Stomach smooth muscle (tissue), 2 donors: Measurements from ENCODE around the gene FEV.
A peak's percentile ranks its signal among the peaks of the same experiment; 100 is the strongest.

ENCODE experiments used
- H3K27ac ChIP-seq: one replicate; pipeline ENCODE4 v1.7.0; 2013; ENCODE audit warnings: mild to moderate bottlenecking, low read length, inconsistent platforms
- H3K27me3 ChIP-seq, 2 donors: one replicate each; pipeline ENCODE4 v1.7.0; 2013; ENCODE audit warnings: low read length in 2 of 2; ENCODE audit not compliant: insufficient read depth in 2 of 2, control insufficient read depth in 1 of 2
- H3K36me3 ChIP-seq, 2 donors: one replicate each; pipeline ENCODE4 v1.7.0; 2013; ENCODE audit warnings: low read length in 2 of 2; ENCODE audit not compliant: control insufficient read depth in 2 of 2, insufficient read depth in 2 of 2
- H3K4me1 ChIP-seq: one replicate; pipeline ENCODE4 v1.7.0; 2013; ENCODE audit warnings: low read length; ENCODE audit not compliant: control insufficient read depth, insufficient read depth
- H3K4me3 ChIP-seq, 2 donors: one replicate each; pipeline ENCODE4 v1.7.0; 2013; ENCODE audit warnings: low read length in 2 of 2
- H3K9ac ChIP-seq, 2 donors: one replicate each; pipeline ENCODE4 v1.7.0; 2013; ENCODE audit warnings: low read length in 2 of 2, mild to moderate bottlenecking in 1 of 2
- H3K9me3 ChIP-seq, 2 donors: one replicate each; pipeline ENCODE4 v1.7.0; 2013; ENCODE audit warnings: low read length in 2 of 2; ENCODE audit not compliant: control insufficient read depth in 2 of 2
- donor health status: healthy.
- donor health status: Pancreatic carcinoma.

The FEV gene

GRCh38 chr2:218985021-218985324 is at the start of gene FEV:
Gene FEV (minus strand): TSS chr2:218985184. CDS start chr2:218985075, 109 bp downstream.
- Histone ChIP-seq H3K27me3 (peaks cover 83 to 86% of the 10 kb centered on the region in 2 donors), H3K9me3 (no peaks in the 10 kb centered on the region), H3K4me3 (peak within 1 kb of the TSS; percentile 26 to 49), H3K27ac (no peak within 1 kb of the TSS), H3K36me3 (no peaks in the 10 kb centered on the region), H3K4me1 (peaks cover 39% of the 10 kb centered on the region), H3K9ac (no peak within 1 kb of the TSS)

DNA sequence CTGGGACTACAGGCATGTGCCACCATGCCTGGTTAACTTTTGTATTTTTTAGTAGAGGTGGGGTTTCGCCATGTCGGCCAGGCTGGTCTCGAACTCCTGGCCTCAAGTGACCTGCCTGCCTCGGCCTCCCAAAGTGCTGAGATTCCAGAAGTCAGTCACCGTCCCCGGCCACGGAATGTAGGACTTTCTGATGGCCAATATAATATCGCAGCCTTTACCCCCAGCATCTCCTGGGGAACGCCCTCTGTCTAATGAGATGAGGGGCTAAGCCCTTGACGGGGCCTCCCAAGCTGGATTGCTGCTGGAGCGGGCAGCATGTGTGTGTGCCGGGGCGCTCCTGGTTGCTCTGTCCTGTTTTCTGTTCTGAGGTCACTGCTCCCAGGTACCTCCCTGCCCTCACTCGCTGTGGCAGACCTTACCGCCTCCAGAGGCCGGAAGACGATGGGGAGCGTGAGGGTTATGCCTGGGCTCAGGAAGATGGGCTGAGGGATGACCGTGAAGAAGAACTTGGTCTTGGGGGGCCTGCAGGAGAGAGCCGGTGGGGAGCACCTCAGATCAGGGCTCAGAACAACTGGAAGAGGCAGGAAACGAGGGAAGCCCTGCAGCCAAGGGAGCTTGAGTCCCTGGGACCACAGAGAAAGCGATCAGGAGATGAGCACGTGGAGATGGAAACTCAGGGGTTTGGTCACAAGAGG is 47.2 kb upstream of the FEV start:
- no peak overlapping the region for H3K4me3 ChIP-seq
- H3K9ac ChIP-seq = no peak overlapping the region
- no peaks in the 10 kb centered on the region for H3K9me3 ChIP-seq
- H3K36me3 ChIP-seq = no peaks in the 10 kb centered on the region
- no peak overlapping the region for H3K27ac ChIP-seq
- H3K27me3 ChIP-seq = peaks cover 16 to 18% of the 10 kb centered on the region in 2 donors
- no peaks in the 10 kb centered on the region for H3K4me1 ChIP-seq

DNA sequence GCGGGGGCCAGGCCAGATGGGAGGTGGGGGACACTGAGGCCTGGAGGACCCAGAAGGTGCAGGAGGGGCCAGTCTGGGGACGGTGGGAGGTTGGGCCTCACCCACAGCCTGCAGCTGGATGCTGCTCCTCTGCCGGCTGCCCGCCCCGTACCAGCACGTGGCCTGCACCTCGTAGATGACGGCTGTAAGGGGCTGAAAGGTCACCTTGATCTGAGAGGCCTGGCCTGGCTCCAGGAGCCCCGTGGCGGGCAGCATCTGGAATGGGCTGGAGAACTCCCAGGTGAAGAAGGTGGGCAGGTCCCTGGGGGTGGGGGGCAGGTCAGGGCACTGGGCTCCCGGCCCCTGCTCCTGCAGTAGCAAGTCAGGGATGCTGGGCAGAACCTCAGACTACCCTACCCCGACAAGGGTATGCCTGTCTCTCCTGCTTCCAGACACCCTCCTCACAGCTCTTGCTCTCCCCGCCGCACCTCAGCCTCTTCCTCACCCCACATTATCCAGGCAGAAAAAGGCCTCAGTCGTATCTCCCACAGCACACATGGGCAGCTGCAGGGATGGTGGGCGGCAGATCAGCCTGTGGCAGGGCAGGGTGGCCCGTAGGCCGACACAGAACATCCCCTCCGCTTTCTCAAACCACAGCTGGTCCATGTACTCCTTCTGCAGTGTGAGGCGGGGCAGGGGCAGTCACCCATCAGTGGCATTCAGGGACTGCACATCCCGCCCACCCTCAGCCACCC is 46.2 kb upstream of the FEV start:
- Histone ChIP-seq H3K4me3 (no peak overlapping the region), H3K27me3 (peaks cover 14 to 17% of the 10 kb centered on the region in 2 donors), H3K9ac (no peak overlapping the region), H3K27ac (no peak overlapping the region), H3K36me3 (no peaks in the 10 kb centered on the region), H3K9me3 (no peaks in the 10 kb centered on the region), H3K4me1 (no peaks in the 10 kb centered on the region)

DNA sequence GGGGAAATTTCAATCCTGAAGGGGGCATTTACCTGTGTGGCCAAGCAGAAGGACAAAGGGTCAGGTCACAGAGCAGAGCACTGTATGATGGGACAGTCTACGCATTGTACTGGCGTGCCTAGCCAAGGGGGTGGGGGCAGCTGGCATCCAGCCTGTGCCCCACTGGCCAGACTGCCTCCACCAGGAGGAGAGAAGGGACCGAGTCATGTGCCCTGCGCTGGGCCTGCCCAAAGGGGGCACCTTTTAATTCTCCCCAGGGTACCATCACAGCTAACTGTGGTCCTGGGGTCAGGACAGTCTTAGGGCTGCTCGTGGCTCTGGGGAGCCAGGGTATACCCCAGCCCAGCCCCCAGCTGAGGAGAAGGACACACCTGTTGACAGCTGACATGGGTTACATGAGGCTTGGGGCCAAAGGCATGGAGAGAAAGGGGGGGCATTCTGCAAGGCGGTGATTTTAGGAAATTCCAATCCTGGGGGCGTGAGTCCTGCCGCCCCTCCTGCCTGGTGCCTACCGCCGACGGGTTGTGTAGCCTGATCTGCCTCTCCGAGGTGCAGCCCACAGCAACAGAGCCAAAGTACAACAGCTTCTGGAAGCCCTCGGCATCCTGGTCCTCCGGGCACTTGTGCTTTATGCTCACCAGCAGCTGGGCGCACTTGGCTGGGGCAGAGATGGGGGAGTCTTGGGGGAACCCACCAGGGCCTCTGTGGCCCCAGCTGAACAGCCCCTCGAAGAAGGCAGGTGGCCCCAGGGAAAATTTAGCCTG is 45.4 kb upstream of the FEV start:
- no peaks in the 10 kb centered on the region for H3K4me1 ChIP-seq
- H3K9ac ChIP-seq = no peak overlapping the region
- no peaks in the 10 kb centered on the region for H3K9me3 ChIP-seq
- no peak overlapping the region for H3K27ac ChIP-seq
- H3K27me3 ChIP-seq = peaks cover 14 to 15% of the 10 kb centered on the region in 2 donors
- no peak overlapping the region for H3K4me3 ChIP-seq
- H3K36me3 ChIP-seq = no peaks in the 10 kb centered on the region

DNA sequence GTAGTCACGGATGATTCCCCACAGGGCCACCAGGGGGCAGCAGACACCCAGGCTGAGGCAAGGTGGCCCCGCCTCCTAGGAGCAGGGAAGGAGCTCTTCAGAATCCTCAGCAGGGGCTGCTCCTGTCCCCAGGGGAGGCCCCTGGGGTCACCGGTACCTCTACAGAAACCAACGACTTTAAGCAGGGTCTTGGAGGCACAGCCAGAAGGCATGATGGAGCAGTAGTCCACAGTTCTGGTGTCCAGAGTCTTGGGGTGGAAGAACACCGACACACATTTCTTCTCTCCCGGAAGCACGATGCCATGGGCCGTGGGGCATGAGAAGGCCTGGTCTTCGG is 44.8 kb upstream of the FEV start:
- Histone ChIP-seq H3K9ac (no peak overlapping the region), H3K36me3 (no peaks in the 10 kb centered on the region), H3K9me3 (no peaks in the 10 kb centered on the region), H3K4me3 (no peak overlapping the region), H3K27me3 (peaks cover 14% of the 10 kb centered on the region in 2 donors), H3K4me1 (no peaks in the 10 kb centered on the region), H3K27ac (no peak overlapping the region)

DNA sequence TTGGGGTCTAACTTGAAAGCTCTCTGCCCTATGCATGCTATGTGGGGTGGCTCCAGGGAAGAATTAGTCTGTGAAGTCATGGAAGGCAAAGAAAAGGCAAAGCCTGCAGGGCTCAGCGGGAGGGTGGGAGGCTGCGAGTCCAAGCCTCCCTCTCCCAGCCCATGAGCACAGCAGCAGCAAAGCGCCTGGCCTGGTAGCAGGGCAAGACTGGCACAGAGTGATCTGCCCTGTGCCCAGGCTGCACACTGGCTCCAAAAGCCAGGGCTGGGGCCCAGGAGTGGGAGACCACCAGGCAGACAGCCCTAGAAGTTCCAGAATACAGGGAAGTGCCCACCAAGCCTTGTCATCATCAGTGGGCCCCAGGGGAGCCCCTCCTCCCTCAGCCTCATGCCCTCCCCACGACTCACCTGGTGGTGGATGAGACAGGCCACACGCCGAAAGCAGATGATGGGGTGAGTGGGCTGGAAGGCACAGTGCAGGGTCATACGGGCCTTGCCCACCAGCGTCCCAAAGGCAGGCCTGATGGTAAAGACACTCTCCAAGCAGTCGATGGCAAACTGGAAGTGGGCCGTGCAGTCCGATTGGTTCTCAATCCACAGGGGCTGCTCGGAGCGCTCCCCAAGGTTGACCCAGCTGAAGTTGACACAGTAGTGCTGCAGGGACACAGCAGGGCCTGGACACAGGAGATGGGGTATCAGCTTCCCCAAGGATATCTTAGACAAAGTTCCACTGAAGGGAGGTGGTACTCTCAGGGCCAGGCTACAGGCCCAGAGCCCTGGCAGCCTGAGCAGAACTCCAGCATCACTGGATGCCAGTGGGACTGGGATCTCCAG is 44.2 kb upstream of the FEV start:
- H3K4me1 ChIP-seq = no peaks in the 10 kb centered on the region

GRCh38 chr2:219028141-219028540 is 43.2 kb upstream of the FEV start:
- Histone ChIP-seq H3K4me3 (no peak overlapping the region), H3K9ac (no peak overlapping the region), H3K27me3 (peaks cover 14 to 15% of the 10 kb centered on the region in 2 donors), H3K27ac (no peak overlapping the region), H3K36me3 (no peaks in the 10 kb centered on the region), H3K9me3 (no peaks in the 10 kb centered on the region), H3K4me1 (no peaks in the 10 kb centered on the region)

More for the DNA sequence above, 44.2 kb upstream of the FEV start:
- no peak overlapping the region for H3K4me3 ChIP-seq
- no peaks in the 10 kb centered on the region for H3K9me3 ChIP-seq
- no peak overlapping the region for H3K27ac ChIP-seq
- H3K36me3 ChIP-seq = no peaks in the 10 kb centered on the region
- H3K9ac ChIP-seq = no peak overlapping the region
- peaks cover 14% of the 10 kb centered on the region in 2 donors for H3K27me3 ChIP-seq

- Histone ChIP-seq H3K9ac (no peak overlapping the region), H3K27ac (no peak overlapping the region), H3K4me3 (no peak overlapping the region), H3K27me3 (peaks cover 12 to 21% of the 10 kb centered on the region in 2 donors), H3K9me3 (no peaks in the 10 kb centered on the region), H3K4me1 (no peaks in the 10 kb centered on the region), H3K36me3 (no peaks in the 10 kb centered on the region)
Observed at GRCh38 chr2:219027511-219028055, 42.6 kb upstream of the FEV start.

GRCh38 chr2:219026946-219027345 is 42.0 kb upstream of the FEV start:
- Histone ChIP-seq H3K9me3 (no peaks in the 10 kb centered on the region), H3K27ac (no peak overlapping the region), H3K4me1 (no peaks in the 10 kb centered on the region), H3K36me3 (no peaks in the 10 kb centered on the region), H3K9ac (no peak overlapping the region), H3K27me3 (peaks cover 12 to 18% of the 10 kb centered on the region in 2 donors), H3K4me3 (no peak overlapping the region)
